ENCODE results near the gene RIMS3.
"Not testable (repeated sequence)": the region's sequence is repeated elsewhere in the genome, so short reads cannot be mapped to it uniquely, and the experiment has no call there.

The RIMS3 gene

DNA sequence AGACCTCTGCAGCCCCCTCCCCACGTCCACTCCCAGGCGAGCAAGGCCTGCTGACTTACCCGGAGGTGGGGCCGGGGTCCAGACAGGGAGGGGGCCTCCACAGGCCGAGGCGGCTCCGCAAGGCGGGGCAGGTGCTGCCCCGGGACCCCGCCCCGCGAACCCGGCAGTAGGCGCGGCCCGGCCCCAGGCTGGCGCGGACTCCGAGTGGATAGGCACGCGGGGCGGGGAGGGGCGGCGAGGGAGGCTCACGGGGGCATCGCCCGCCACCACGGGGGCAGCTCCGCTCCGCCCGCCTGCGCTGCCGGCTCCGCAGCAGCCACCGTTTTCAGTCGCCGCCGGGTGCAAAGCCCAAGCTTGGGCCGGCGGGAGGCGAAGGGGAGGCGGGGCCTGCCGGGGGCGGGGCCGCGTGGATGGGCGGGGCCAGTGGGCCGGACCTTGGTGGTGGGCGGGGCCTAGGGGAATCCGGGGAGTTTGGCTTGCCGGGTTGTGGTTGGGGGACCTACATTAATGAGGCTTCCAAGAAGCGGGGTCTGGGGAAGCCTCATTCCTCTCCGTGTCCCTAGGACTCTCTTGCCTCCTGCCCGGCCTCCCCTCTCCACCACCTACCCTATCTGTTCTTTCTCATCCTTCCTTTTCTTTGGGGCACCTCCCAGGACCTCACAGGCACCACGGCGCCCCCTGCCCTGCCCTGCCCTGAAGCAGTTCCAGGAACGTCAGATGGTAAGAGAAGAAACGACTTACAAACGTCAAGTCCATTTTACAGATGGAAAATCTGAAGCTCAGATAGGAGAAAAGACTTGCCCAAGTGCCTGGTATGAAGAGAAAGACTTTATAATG, at the start of gene RIMS3:
Gene RIMS3 (minus strand): TSS at position 348 of the 837 bp plus-strand sequence. CDS start 23,757 bp downstream, outside the sequence.
- Mint-ChIP-seq H3K9me3 (no peaks in the 10 kb centered on the region), H3K36me3 (ENCODE audit: low read depth) (no peaks in the 10 kb centered on the region), H3K4me3 (peak within 1 kb of the TSS; percentile 87), H3K4me1 (ENCODE audit: low read depth) (peaks cover 11% of the 10 kb centered on the region), H3K27me3 (ENCODE audit: low read depth) (no peaks in the 10 kb centered on the region), H3K27ac (peak within 1 kb of the TSS; percentile 79)
- peak; percentile 83 for DNase-seq (ENCODE audit: low spot score)

DNA sequence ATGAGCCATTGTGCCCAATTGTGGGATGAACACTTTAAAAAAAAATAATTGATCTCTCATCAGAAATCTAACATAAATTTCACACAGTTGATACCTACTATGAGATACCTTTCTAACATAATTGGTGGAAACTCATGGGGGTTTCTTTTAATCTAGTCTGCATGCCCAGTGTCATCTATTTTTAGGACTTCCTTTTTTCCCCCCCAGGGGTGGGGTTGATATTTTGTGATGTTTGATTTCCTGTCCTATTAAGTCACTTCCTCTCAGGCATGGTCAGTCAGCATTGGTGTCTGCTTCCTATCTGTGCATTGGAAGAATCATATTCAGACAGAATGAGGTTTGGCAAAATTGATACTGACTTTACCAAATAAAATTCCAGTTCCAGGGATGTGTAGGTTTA, 47.5 kb upstream of the RIMS3 start:
- peak overlapping the region; percentile 70 for H3K4me3 Mint-ChIP-seq
- no peaks in the 10 kb centered on the region for H3K27me3 Mint-ChIP-seq (ENCODE audit: low read depth)
- H3K27ac Mint-ChIP-seq: peak overlapping the region; percentile 86
- H3K9me3 Mint-ChIP-seq: no peaks in the 10 kb centered on the region
- peaks cover 25% of the 10 kb centered on the region for H3K36me3 Mint-ChIP-seq (ENCODE audit: low read depth)
- no peak for DNase-seq (ENCODE audit: low spot score)
- peaks cover 55% of the 10 kb centered on the region for H3K4me1 Mint-ChIP-seq (ENCODE audit: low read depth)

DNA sequence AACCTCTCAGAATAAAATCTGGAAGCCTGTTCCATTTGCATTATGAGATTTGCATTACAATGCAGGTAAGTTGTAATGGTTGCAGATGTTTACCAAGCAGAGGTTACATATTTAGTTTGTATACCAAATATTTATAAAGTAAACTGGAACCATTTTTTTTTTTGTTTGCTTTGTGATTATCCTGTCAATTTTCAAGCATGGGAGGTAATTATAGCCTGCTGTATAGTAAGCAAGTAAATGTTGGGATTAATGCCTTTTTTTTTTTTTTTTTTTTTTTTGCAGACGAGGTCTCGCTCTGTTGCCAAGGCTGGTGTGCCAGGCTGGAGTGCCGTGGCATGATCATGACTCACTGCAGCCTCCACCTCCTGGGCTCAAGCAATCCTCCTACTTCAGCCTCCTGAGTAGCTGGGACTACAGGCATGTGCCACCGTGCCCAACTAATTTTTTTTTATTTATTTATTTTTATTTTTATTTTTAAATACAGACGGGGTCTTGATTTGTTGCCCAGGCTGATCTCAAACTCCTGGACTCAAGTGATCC, 47.0 kb upstream of the RIMS3 start:
- Mint-ChIP-seq H3K4me3 (peak overlapping the region; percentile 90), H3K27me3 (ENCODE audit: low read depth) (no peaks in the 10 kb centered on the region), H3K9me3 (no peaks in the 10 kb centered on the region), H3K4me1 (ENCODE audit: low read depth) (peaks cover 57% of the 10 kb centered on the region), H3K27ac (peak overlapping the region; percentile 43), H3K36me3 (ENCODE audit: low read depth) (peaks cover 25% of the 10 kb centered on the region)
- DNase-seq (ENCODE audit: low spot score): no peak

DNA sequence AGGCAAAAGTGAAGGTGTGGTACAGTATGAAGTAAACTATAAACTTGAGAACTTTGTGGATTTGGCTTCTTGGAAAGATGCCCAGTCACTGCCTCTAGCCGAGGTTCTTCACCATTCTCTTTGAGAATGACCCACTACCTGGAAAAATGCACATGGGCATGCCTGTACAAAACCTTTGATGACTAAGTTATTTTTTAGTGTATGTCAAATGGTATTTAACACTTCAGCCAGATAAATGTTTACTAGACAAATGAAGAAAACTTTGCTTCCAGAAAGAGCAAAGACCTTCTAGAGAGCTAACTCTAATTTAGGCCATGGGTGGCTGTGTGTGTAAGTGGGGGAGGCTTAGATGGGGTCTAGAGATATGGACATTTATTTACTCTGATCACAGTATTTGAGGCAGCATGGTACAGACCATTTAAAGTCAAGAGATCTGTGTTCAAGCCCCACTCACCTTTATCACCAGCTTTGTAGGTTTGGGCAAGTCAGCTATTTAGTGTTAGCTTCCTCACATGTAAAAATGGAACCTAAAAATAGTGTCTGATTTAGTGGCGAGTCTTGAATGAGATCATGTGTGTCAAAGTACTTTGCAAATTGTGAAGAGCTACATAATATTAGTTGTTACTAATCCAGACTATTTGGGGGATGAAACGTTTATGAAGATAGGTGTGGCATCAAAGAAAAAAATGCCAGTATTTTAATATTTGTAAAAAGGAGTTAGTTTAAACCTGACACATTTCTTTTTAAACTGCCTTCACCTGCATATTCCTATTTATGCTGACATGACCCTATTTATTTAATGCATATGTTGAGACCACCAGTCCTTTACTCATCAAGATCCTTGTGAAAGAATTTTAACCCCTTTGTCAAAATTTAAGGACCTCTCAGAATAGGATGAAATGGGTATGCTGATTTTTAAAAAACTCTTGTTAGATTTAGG, 46.3 kb upstream of the RIMS3 start:
- no peaks in the 10 kb centered on the region for H3K9me3 Mint-ChIP-seq
- no peak for DNase-seq (ENCODE audit: low spot score)
- H3K36me3 Mint-ChIP-seq (ENCODE audit: low read depth): peaks cover 25% of the 10 kb centered on the region
- no peaks in the 10 kb centered on the region for H3K27me3 Mint-ChIP-seq (ENCODE audit: low read depth)
- H3K27ac Mint-ChIP-seq: peak overlapping the region; percentile 73
- peaks cover 56% of the 10 kb centered on the region for H3K4me1 Mint-ChIP-seq (ENCODE audit: low read depth)
- peak overlapping the region; percentile 90 for H3K4me3 Mint-ChIP-seq

DNA sequence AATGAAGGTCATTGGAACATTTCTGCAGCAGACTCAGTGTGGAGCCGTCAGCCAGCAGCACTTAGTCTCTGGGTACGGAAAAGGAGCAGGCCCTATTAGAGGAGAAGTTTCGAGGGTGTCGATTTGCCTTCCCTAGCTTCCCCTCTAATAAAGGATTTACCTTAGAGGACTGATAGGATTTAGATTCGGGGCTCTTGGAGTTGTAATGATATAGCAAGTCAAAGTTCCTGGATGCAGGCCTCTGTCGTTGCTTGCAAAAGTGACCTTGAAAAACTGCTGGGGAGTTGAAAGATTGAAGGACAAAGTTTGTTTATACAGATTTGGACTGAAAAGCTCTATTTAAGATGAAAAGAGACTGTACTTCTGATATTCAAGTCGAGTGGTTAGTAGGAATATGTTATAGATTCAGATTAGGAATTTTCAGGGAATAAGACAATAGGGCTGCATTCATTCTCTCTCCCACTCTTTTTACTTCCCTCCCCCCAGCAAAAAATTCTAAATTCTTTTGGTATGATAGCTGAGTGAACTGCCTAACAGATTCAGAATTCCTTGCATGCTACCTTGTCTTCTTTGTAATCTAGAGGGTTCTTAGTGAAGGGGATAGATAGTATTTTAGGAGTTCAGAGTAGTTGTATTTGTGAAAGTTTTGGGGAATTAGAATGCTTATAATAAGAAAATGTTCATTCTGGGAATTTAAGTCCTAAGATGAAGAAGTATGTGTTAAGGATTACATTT, 45.3 kb upstream of the RIMS3 start:
- H3K4me3 Mint-ChIP-seq: peak overlapping the region; percentile 90
- no peaks in the 10 kb centered on the region for H3K9me3 Mint-ChIP-seq
- peaks cover 24% of the 10 kb centered on the region for H3K36me3 Mint-ChIP-seq (ENCODE audit: low read depth)
- peaks cover 49% of the 10 kb centered on the region for H3K4me1 Mint-ChIP-seq (ENCODE audit: low read depth)
- peak overlapping the region; percentile 24 for H3K27ac Mint-ChIP-seq
- no peak for DNase-seq (ENCODE audit: low spot score)
- no peaks in the 10 kb centered on the region for H3K27me3 Mint-ChIP-seq (ENCODE audit: low read depth)

DNA sequence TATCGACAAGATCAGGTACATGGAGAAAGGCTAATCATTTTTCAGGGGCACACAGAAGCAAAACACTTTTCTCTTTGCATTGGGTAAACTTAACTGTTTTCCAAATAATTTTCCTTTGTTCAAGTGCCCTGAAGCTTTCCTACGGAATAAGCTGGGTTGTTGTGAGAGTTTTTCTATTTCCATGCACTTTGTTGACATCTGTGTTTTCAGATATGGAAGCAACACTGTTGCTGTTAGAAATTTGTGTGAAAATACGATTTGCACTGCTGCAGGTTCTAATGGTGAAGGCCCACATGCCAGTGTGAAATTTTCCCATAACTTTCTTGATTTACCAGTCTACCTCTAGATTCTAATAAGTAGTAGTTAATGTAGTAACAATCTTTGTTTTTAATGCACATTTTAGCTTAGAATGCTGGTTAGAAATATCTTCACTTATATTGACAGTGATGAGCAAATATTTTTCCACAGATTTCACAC, 44.4 kb upstream of the RIMS3 start:
- Mint-ChIP-seq H3K4me1 (ENCODE audit: low read depth) (peaks cover 45% of the 10 kb centered on the region), H3K27me3 (ENCODE audit: low read depth) (no peaks in the 10 kb centered on the region), H3K4me3 (peak overlapping the region; percentile 90), H3K27ac (peak overlapping the region; percentile 91), H3K9me3 (no peaks in the 10 kb centered on the region), H3K36me3 (ENCODE audit: low read depth) (peaks cover 21% of the 10 kb centered on the region)
- DNase-seq (ENCODE audit: low spot score): no peak

DNA sequence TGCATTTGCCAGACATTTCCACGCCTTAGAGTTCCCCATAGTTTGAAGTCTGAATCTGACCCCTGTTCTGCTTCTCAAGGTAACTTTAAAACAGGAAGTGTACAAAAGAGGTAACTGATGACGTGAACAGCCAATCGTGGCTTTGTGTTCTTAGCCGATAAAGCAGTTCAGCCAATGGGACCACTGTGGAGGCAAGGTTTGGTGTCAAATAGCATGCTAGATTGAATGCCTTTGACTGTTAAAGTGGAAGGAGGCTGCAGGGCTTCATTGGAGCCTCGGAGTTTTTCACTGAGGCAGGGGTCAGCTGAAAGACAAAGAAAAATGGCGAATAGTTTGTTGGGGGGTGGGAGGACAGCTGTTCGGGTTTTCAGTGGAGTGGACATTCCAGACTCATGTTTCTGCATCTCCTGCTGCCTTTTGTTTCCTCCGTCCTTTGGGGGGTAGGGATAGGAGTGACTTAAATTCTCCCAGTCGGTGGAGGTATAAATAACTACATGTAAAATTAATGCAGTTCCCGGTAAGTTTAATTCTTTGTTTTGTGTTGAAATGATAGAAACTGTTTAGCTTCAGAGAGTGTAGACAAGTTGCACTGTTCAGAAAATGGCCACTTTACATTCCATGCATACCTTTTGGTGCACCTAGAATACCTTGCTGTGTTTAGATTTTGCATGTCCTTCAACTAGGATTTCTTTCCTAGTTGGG, 43.8 kb upstream of the RIMS3 start:
- Mint-ChIP-seq H3K36me3 (ENCODE audit: low read depth) (peaks cover 21% of the 10 kb centered on the region), H3K4me3 (peak overlapping the region; percentile 90), H3K9me3 (no peaks in the 10 kb centered on the region), H3K27me3 (ENCODE audit: low read depth) (no peaks in the 10 kb centered on the region), H3K4me1 (ENCODE audit: low read depth) (peaks cover 46% of the 10 kb centered on the region), H3K27ac (peak overlapping the region; percentile 91)
- peak; percentile 79 for DNase-seq (ENCODE audit: low spot score)

DNA sequence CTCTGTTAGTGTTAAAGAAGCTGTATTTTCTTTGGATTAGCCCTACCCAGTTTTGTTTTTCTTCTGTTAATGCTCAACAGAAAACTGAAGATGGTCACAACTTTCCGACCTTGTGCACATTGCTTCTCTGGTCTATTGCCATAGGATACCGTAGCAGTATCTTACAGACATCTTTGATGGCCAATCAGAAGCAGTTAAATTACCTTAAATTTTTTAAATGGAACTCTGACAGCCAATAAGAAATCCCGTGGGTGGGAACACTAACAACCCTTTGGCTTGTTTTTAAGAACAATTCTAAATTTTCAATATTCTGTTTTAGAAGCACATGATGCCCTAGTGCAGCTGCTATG, 43.2 kb upstream of the RIMS3 start:
- H3K9me3 Mint-ChIP-seq: no peaks in the 10 kb centered on the region
- peaks cover 50% of the 10 kb centered on the region for H3K4me1 Mint-ChIP-seq (ENCODE audit: low read depth)
- no peaks in the 10 kb centered on the region for H3K27me3 Mint-ChIP-seq (ENCODE audit: low read depth)
- H3K27ac Mint-ChIP-seq: peak overlapping the region; percentile 91
- peak overlapping the region; percentile 90 for H3K4me3 Mint-ChIP-seq
- peaks cover 20% of the 10 kb centered on the region for H3K36me3 Mint-ChIP-seq (ENCODE audit: low read depth)
- no peak for DNase-seq (ENCODE audit: low spot score)

DNA sequence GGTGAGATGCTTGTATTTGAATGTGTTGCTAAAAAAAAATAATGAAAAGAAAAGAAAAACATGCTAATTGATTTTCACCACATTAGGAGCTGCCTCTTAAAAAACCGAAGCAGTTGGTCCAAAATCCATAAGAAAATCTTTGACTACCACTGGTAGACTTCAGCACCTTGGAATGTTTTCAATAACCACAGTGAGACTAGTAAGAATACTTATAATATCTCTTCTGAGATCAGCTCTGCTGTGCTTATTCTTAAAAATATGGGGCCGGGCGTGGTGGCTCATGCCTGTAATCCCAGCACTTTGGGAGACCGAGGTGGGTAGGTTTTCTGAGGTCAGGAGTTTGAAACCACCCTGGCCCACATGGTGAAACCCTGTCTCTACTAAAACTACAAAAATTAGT, 41.1 kb upstream of the RIMS3 start:
- DNase-seq (ENCODE audit: low spot score): no peak
- H3K27me3 Mint-ChIP-seq (ENCODE audit: low read depth): no peaks in the 10 kb centered on the region
- H3K4me1 Mint-ChIP-seq (ENCODE audit: low read depth): peaks cover 46% of the 10 kb centered on the region
- peaks cover 10% of the 10 kb centered on the region for H3K36me3 Mint-ChIP-seq (ENCODE audit: low read depth)
- H3K4me3 Mint-ChIP-seq: no peak overlapping the region
- H3K27ac Mint-ChIP-seq: no peak overlapping the region
- H3K9me3 Mint-ChIP-seq: no peaks in the 10 kb centered on the region

DNA sequence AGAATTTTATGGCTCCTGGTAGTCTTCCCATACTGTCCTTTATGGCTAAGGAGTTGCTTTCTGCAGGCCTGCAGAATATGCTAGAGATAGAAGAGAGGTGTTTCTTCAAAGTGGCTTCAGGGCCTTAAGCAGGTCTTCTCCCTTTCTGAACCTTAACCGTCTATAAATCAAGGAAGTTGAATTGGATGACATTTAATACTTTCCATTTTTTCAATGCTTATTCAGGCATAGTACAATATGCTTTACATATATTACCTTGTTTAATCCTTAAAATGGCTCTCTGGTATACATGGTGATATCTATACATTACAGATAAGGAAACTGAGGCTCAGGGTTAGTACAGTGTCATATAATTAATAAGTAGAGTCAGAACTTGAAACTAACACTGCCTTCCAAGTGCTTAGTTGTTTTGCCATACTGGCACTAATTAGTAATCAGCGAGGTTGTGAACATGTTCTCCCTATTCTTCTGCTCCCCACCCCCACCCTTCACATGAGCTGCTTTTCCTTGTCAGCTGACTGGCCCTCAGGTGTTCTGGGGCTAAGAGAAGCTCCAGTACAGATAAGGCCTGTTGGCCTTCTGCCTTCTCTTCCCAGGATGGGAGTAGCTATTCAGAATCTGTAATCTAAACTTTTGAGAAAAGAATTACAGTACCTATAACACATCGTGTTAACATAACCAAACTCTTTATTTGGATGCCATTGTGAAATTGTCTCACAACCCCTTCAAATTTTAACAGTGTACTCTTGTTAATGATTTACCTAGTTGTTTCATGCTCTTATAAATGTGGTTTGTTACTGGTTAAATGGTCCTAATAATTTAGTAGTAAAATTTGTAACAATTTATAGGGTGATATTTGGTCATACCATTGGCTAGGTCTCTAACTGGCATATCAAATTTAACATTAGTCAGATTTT, 39.6 kb upstream of the RIMS3 start:
- Mint-ChIP-seq H3K27ac (no peak overlapping the region), H3K4me1 (ENCODE audit: low read depth) (peaks cover 34% of the 10 kb centered on the region), H3K4me3 (no peak overlapping the region)

DNA sequence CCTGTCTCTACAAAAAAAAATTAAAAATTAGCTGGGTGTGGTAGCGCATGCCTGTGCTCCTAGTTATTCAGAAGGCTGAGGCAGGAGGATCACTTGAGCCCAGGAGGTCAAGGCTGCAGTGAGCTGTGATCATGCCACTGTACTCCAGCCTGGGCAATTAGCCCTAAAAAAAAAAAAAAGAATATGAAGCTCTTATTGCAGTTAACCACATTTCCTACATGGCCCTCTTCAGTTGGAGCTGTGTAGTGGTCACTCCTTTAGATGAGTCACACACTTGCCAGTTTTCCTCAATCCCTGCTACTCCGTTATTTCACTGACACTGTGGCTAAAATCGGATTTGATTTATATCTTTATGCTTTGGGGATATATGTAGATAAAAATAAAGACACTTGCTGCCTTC, 37.8 kb upstream of the RIMS3 start:
- H3K27me3 Mint-ChIP-seq (ENCODE audit: low read depth): no peaks in the 10 kb centered on the region
- no peak overlapping the region for H3K27ac Mint-ChIP-seq
- peaks cover 32% of the 10 kb centered on the region for H3K4me1 Mint-ChIP-seq (ENCODE audit: low read depth)
- H3K9me3 Mint-ChIP-seq: no peaks in the 10 kb centered on the region
- no peak for DNase-seq (ENCODE audit: low spot score)
- peaks cover 14% of the 10 kb centered on the region for H3K36me3 Mint-ChIP-seq (ENCODE audit: low read depth)
- no peak overlapping the region for H3K4me3 Mint-ChIP-seq

More for the DNA sequence above, 39.6 kb upstream of the RIMS3 start:
- no peak for DNase-seq (ENCODE audit: low spot score)
- Mint-ChIP-seq H3K36me3 (ENCODE audit: low read depth) (peaks cover 10% of the 10 kb centered on the region), H3K9me3 (no peaks in the 10 kb centered on the region), H3K27me3 (ENCODE audit: low read depth) (no peaks in the 10 kb centered on the region)

DNA sequence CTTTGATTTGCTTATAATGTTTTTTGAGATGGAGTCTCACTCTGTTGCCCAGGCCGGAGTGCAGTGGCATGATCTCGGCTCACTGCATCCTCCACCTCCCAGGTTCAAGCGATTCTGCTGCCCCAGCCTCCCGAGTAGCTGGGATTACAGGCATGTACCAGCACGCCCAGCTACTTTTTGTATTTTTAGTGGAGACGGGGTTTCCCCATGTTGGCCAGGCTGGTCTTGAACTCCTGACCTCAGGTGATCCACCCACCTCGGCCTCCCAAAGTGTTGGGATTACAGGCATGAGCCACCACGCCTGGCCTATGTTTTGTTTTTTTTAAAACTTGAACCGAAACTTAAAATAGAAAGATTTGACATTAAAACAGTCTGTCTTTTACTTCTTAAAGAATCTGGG, 37.3 kb upstream of the RIMS3 start:
- H3K9me3 Mint-ChIP-seq; DNase-seq (ENCODE audit: low spot score); H3K27me3 Mint-ChIP-seq (ENCODE audit: low read depth); H3K4me3 Mint-ChIP-seq; H3K27ac Mint-ChIP-seq: not testable (repeated sequence)
- Mint-ChIP-seq H3K36me3 (ENCODE audit: low read depth) (peaks cover 15% of the 10 kb centered on the region), H3K4me1 (ENCODE audit: low read depth) (peaks cover 30% of the 10 kb centered on the region)
